ENCODE results near the gene CRACR2A.

The CRACR2A gene

DNA sequence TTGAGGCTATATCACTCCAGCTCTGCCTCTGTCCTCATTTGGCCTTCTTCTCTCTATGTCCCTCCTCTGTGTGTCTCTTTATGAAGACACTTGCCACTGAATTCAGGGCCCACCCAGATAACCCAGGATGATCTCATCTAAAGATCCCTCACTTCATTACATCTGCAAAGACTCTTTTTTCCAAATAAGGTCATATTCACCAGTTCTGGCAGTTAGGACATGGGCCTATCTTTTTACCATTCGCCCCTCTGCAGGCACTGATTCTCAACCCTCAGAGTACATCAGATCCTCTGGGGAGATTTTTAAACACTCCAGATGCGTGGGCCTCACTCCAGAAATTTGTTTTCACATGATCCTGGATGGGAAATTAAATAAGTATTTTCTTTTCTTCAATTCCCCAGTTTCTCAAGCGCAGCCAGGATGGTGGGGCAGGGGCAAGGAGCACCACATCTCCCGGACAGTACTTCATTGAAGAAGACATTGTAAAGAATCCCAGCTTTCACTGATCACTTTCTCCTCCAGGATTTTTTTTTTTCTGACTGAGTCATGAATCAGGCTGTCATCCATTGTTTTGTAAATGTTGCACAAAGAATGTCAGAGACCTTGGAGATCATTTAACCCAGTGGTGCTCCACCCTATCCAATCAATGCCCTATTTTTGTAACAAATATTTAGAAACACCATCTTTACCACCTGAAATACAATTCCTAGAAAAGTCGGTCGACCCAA is 27.4 kb downstream of the CRACR2A start:
- DNase-seq (ENCODE audit: low read depth in 2 of 2, low spot score in 1 of 2) = no peak

DNA sequence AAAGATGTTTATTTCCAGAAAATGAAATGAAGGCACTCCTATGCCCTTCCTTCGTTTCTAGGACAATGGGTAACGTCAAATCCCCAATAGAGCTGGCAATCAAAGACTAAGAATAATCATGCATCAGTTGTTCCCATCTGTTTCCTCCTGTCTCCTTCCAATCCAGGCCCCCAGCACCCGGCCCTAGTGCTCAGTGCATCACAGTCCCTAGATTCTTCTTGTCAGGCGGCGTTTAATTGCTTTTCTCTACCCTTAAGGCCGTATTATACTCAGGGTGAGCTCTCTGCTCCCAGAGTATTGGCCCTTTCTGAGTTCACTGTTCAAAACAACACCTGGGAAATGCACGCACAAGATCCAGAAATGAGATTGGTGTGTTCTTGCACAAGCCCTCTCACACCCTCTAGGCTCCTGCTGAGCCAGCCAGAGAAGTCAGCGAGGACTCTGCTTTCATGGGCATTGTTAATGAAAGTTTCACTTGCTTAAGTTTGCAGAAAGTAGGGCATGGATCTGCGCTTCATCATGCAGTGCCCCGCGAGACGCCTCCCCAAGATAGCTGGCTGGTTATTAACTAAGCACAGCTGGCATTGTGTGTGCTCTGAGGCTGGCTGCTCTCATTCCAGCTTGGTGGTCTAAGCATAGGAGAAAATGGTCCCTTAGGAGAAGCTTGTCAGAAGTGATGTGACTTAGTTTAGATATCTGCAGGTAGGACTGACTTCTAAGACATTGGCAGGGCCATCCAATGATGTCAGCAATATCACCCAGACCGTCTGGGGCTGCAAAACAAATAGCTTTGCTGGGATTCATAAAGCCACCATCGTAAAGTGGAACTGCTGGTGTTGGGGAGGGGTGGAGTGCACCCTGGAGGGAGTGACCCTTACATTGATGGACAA is 28.7 kb downstream of the CRACR2A start:
- no peak for DNase-seq (ENCODE audit: low read depth in 2 of 2, low spot score in 1 of 2)

DNA sequence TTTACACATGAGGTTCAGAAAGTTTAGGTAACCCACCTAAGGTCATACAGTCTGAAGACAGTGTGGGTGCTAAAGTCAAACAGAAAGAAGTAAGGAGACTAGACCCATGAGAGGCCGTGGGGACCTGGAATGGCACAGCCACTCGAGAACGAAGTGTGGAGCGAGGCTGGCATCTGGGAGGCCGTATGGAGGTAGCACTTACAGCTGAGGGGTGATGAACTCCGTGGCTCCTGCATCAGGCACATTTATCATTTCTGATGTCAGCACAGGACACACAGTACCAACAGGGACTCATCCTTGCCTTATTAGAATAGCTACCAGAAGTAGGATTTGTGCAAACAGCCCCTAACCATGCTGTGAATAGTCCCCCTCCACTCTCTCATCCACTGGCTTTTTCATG is 30.5 kb downstream of the CRACR2A start:
- no peak for DNase-seq (ENCODE audit: low read depth in 2 of 2, low spot score in 1 of 2)

DNA sequence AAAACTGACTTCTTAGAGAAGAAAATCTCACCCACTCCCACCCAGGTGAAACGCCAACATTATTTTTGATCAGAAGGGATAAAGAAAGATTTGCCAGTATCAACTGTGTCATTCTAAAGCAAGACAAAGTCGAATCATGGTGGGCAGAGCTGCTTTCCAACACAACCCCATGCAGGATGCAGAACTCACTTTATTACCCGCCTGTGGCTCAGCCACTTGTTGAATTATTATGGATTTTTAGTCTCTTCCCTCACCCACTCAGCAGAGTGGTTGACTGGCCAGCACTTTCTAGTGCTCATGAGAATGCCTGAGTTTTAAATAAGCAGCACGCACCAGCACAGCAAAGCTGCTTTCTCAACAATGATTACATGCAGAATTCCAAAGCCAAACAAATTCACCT is 32.1 kb downstream of the CRACR2A start:
- no peak for DNase-seq (ENCODE audit: low read depth in 2 of 2, low spot score in 1 of 2)

- no peak for DNase-seq (ENCODE audit: low read depth in 2 of 2, low spot score in 1 of 2)
Measured at GRCh38 chr12:3718100-3718499, 34.8 kb downstream of the CRACR2A start.

DNA sequence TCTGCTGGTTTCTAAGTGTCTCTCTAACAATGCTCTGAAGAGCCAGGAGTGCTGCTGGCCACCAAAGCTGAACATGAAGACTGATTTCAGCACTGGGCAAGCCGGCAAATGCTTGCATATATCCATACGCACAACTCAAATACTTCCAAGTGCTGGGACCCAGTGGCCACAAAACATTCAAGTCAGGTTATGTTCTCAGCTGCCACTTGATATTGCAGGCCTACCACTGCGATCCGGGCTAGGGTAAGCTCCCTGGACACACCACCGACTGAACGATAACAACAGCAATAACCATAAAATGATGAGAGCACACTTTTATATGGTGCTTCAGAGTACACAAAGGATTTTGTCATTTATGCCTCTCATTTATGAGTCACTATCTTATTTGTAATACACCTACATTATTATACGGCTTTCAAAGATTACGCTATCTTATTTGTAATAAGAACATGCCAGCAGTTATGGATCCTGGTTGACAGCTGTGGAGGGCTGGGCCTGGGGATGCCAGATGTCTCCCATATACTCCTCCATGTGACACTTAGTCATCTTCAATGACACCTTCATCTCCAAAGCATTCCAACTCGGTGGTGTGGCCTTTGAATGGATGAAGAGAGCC is 35.5 kb downstream of the CRACR2A start:
- no peak for DNase-seq (ENCODE audit: low read depth in 2 of 2, low spot score in 1 of 2)

DNA sequence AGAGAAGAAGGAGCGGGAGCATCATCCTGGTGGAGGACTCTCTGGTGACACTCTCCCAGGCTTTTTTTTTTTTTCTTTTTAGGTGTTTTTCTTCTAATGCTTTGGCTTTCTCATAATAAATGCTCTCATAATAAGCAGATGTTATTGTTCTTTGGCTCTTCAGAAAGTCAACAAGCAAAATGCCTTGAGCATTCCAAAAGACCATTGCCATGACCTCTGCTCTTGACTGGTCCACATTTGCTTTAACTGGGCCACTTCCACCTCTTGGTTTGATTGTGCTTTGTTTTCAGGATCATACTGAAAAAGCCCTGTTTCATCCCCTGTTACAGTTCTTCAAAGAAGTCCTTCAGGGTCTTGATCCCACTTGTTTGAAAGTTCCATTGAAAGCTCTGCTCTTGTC is 36.9 kb downstream of the CRACR2A start:
- no peak for DNase-seq (ENCODE audit: low read depth in 2 of 2, low spot score in 1 of 2)

GRCh38 chr12:3713947-3714346 is 39.0 kb downstream of the CRACR2A start:
- no peak for DNase-seq (ENCODE audit: low read depth in 2 of 2, low spot score in 1 of 2)

DNA sequence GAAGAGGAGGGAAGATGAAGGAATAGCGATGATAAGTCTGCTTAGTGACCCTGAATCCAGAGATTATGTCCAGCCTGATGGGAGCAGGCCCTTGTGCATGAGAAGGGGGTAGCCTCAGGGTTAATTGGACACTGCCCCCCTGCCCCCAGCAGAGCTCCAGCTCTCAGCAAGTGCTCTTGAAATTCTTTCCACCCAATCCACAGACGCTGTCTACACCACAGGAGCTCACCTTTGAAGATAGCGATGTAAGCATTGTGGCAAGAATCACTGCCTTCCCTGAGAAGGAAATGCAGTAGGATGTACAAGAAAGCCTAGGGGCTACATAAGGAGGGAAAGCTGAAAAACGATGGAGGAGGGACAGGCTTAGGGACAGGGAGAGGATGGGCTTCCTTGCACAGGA is 39.4 kb downstream of the CRACR2A start:
- DNase-seq (ENCODE audit: low read depth in 2 of 2, low spot score in 1 of 2) = no peak

- no peak for DNase-seq (ENCODE audit: low read depth in 2 of 2, low spot score in 1 of 2)
Measured at GRCh38 chr12:3712209-3712992, 40.5 kb downstream of the CRACR2A start.

GRCh38 chr12:3705354-3705675 is 47.6 kb downstream of the CRACR2A start:
- DNase-seq (ENCODE audit: low read depth in 2 of 2, low spot score in 1 of 2) = no peak

DNA sequence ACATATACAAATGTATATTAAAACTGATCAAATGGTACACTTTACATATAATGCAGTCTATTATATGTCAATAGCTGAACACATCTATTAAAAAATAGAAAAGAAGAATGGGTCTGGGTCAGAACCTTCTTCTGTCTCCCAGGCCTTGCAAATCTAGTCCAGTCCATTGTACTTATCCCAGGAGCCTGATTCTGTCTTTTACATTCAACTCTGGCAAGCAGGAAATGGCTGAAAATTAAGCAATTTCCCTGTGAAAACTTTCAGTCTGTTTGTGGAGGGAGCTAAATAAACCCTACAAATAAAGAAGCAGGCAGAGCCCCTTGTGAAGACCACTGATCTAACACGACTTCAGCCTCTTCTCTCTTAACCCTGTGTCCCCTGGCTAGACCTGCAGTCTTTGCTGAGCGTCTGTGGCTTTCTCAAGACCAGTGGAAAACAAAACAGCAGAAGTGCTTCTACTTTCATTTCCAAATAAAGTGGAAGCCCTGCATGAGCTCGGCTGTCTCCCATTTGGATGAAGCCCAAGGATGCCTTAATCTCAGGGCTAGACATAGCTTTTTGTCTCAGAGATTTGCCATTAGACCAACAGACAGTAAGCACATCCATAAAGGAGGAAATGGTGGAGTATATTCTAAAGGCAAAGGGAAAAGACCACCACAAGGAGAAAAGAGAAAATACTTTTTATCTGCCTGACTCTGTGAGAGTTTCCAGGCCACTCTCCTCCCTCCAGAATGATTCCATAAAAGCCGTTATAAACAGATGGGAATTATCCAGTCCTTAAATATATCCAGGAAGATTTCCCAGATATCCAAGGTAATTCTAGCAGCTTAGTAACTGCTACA is 48.2 kb downstream of the CRACR2A start:
- no peak for DNase-seq (ENCODE audit: low read depth in 2 of 2, low spot score in 1 of 2)

- DNase-seq (ENCODE audit: low read depth in 2 of 2, low spot score in 1 of 2) = no peak
Measured at GRCh38 chr12:3700861-3701260, 52.0 kb downstream of the CRACR2A start.

- DNase-seq (ENCODE audit: low read depth in 2 of 2, low spot score in 1 of 2) = no peak
Measured at GRCh38 chr12:3698218-3698974, 54.5 kb downstream of the CRACR2A start.

DNA sequence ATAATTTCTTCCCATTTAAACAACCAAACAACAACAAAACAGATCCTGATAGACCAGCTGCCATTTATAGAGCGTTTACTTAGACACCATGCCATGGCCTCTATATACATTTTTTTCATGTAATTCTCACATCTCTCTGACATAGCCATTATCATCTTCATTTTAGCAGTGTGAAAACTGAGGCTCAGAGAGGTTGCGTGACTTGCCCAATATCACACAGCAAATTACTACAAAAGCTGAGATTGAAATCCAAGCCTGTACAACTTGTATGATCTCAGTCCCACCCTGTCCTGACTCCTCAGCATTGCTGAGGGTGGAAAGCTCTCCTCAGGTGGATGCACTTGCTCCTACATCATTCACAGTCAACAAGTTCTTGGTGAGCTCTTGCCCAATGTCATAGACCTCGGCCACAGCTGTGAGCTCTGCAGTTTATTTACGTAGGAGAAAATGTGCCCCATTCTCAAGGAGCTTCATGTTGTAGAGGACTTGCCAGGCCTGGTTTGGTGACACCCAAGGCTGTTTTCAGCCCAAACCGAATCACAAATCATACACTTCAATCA is 55.5 kb downstream of the CRACR2A start:
- no peak for DNase-seq (ENCODE audit: low read depth in 2 of 2, low spot score in 1 of 2)

DNA sequence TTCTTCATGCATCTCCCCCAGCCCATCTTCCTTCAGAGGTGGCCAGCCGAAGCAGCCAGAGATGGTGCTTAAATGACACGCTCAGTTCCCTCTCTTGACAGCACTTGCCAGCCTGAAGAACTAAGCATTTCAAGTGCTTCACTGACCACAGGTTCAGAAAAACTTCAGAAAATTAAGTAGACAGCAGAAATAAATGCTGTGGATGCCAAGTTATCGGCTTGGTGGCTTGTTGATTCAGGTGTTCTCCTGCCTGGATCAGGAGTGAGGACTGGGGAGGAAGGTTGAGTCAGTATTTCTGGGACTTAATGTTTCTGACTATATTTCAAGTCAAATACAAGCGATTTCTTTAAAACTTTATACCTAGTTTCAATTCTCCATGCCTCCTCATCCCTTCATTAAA is 58.2 kb downstream of the CRACR2A start:
- DNase-seq (ENCODE audit: low read depth in 2 of 2, low spot score in 1 of 2) = no peak

DNA sequence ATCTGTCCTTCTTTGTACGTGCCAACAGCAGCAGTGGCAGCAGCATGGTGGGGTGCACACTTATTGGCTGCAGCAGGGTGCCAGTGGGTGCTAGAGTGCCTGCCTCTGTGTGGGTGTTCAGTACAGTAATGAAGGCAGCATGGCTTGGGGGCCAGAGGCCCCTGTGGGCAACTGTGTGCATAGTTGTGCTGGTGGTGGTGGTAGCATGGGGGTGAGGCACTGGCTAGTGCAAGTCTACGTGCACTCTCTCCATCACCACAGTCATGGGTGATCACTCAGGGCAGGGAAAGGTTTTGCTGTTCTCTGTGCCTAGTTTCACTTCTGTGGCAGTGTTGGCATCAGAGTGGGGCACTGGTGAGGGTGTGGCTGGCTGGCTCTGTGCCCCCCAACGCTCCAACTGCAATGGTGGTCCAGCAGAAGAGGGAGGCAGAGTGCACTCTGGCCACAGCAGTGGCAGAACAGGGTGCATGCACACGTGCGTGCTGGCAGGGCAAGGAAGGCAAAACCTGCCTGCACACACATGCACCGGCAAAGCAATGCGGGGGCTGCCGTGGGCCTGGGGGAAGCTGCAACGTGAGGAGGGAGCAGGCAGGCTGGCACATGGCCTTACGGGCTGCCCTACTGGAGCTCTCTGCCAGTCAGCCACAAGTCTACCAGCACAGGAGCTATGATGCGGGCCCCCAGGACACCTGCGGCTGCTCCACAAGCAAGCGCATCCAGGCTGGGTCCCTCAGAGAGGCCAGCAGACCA is 60.1 kb downstream of the CRACR2A start:
- no peak for DNase-seq (ENCODE audit: low read depth in 2 of 2, low spot score in 1 of 2)

- DNase-seq (ENCODE audit: low read depth in 2 of 2, low spot score in 1 of 2) = no peak
Measured at GRCh38 chr12:3686463-3686862, 66.4 kb downstream of the CRACR2A start.

DNA sequence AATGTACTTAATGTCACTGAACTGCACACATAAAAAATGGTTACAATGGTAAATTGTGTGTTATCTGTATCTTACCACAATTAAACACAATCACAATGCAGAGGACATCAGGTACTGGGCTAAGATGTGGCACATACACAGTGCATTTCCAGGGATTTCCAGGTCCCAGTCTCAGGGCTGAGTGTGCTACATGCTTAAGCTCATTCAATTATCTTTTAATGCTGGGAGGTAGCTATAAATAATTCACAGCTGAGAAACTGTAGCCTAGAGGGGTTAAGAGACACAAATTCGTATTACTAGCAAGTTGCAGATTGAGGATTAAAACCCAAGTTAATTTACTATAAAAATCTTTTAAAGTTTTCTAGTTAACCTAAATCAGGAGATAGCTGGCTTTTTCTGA is 67.1 kb downstream of the CRACR2A start:
- no peak for DNase-seq (ENCODE audit: low read depth in 2 of 2, low spot score in 1 of 2)

All from stimulated activated CD8-positive, alpha-beta memory T cell treated with anti-CD3 and anti-CD28 coated beads, Interleukin-4, amount 100 ng/mL, for 1 hour (primary cell).